ENCODE data around the gene CNNM4. TPM values are rescaled to one million over a fixed set of nuclear protein-coding genes. Genes with fewer than 3 reads are reported as not detected.

Gene CNNM4
- polyA plus RNA-seq, 5 donors, result 12.4 to 19.0 (median 15.6) TPM

DNA sequence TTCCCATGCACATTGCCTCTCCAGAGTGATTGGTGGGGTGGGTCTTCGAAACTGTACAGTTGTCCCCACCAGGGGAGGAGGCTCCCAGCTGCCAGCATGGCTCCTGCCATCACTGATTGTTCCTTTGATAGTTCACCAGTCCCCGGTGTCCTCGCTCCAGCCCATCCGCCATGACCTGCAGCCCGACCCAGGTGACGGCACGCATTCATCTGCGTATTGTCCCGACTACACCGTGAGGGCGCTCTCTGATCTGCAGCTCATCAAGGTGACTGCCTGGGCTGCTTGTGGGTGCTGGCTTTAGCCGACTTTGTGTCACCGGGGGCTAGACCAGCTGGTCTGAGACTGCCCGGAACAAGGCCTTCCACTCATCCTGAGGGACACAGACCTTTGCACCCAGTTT is 67.7 kb downstream of the CNNM4 start:
- DNase-seq, result no peak

DNA sequence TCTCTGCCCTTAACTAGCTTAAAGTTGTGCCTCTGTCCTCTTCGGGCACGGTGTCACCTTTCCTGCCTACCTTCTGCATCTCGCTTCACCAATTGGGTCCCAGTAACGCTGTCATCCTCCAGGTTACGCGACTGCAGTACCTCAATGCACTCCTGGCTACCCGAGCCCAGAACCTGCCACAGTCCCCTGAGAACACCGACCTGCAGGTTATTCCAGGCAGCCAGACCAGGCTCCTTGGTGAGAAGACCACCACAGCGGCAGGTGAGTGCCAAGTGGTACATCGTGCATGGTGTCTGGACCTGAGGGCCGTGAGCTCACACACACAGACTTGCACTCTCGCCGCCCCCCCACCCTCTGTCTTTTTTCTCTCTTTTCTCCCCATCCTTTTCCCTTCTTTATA is 68.2 kb downstream of the CNNM4 start:
- no peak for DNase-seq

DNA sequence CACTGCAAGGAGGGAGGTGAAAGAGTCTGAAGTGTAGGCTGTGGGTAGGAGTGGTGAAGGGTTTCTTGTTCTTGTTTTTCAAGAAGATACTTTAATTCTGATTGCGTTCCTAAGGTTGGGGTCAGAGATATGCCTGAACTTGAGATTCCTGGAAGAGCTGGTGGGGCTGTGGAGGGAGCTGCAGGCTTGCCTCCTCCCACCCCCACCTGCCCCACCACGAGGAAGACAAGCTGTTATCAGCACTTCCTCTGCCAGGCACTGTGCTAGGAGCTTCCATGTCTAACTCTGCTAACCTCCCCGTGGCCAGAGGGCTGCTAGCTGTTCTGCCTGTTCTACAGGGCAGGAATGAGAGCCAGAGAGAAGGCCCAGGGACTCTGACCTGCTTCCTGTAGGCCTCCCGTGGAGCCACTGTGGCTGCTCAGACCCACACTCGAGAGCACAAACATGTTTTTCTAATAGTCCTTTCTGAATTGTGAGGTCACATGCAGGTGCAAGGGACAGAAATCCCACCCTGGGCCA is 69.4 kb downstream of the CNNM4 start:
- DNase-seq, result no peak

DNA sequence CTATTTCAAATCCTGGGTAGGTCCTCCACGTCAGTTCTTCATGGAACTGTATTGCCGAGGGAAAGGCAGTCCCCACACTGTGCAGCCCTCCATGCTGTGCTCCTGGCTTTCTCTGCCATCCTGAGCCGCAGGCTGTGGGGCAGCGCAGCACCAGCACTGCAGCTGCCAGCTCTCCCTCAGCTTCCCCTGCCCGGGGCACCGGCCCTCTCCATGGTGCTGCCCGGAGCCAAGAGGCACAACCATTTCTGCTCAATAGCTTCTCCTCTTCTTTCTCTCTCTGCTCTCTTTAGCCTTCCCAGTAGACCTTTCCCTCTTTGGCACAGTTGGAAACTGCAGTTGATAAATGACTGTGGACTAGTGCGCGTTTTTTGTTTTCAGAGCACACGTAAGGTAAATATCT is 71.0 kb downstream of the CNNM4 start:
- DNase-seq, result no peak

DNA sequence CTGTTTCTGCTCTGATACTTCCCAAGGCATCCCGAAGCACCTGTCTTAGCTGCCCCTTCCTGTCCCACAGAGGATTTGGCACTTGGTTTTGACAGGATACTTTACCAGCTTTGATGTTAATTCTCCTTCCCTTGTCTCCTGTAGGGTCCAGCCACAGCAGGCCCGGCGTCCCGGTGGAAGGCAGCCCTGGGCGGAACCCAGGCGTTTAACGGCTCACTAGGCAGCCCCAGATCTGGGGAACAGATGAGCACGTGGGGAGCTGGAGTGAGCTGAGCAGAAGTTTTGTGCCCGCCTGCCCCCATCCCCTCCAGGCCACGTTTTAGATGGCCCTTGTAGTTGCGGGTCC is 71.7 kb downstream of the CNNM4 start:
- no peak for DNase-seq

DNA sequence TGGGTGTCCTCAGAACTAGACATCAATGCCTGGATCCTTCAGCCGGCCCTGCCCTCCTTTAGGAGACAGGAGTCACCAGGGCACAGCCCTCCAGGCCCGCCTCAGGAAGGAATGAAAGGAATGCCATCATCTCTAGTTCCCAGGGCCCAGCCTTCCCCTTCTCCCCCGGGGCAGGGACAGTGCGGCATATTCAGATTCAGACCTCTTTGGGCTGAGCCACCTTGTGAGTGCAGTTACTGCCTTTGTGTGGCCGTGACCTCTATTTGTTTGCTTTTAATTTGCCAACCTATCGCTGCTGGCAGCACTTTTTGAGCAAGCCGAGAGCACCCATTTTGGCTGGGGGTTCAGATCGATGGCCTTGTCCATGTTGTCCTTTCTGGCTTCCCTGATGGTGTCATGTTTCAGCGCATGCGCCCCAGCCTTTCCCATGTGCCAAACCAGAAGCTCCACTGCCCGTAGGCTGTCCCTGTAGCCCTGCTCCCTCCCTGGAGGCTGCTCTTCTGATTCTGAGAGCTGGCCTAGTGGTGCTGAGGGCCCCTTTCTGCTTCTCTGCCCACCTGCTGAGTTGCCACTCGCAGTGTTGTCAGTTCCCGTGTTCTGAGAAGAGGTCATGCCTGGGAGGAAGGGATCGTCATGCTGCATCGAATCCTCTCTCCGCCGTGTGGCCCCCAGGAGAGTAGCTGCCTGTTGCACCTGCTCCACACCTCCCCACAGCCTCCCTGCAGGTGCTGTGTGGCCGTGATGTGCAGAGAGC is 72.2 kb downstream of the CNNM4 start:
- peak; percentile 65 to 70 for DNase-seq

DNA sequence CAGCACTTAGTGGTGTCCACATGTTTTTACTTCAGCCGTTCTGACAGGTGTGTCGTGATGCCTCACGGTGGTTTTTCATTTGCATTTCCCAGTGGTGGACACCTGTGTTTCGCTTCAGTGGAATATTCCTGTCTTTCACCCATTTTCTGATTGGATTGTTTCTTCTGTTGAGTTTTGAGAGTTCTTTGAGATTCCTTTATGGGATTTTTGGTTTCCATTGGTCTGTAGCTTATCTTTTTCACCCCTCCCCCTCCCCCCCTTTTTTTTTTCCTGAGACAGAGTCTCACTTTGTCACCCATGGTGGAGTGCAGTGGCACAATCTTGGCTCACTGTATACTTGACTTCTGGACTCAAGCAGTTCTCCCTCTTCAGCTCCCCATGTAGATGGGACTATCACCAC is 75.1 kb downstream of the CNNM4 start:
- DNase-seq, result no peak

DNA sequence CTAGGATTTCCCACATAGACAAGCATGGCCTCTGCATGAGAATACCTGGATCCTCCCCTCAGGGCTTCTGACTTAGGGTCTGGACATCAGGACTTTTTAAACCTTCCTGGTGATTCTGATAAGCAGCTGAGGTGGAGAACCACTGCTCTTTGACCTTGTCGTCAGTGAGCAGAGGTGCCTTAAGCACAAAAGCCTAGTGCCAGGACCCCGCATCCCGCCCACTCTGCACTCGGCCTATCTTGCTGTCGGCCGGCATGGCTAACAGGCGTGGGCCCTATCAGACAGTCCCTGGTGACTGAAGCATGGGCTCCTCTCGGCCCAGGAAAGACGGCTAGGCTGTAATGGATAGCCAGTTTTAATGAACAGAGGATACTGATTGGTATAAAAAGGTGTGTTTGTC is 76.9 kb downstream of the CNNM4 start:
- no peak for DNase-seq

DNA sequence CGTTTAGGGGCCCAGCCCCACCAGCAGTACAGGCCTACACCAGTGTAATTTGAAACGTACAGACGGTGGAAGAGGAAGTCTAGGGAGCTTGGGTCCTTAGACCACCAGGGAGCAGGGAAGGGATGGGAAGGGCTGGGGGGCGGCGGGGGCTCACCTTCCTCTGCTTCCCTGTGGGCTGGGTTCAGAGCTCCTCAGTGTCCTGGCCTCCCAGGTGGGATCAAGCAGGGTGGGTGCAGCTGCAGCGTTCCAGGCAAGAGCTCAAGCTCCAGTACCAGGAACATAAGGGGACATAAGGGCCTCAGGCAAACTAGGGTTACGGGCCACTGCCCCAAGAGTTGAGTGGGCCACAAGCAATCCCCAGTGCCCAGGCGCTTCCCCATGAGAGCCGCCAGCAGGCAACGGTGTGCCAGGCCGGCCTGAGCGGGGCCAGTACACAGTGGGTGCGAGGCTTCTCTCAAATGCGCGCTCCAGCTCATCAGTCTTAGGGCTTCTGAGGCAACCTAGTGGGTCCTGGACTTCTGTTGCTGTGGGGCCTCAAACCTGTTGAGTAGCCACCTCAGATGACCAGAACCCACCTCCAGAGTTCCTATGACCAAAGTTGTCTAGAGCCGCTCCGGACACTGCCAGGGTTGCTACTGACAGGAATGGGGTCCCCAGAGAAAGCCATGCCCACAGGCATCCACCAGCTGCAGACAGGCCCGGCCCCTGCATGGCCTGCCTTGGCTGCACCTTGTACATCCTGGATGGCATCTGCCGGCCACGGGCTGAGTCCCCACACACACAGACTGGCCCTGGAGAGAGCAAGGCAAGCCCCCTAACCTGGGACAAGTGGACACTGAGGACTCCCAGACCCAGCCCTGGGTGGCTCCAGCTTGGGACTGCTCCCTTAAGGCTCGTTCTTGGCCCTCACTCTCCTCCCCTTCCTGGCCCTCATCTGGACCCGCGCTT is 77.9 kb downstream of the CNNM4 start:
- no peak for DNase-seq

DNA sequence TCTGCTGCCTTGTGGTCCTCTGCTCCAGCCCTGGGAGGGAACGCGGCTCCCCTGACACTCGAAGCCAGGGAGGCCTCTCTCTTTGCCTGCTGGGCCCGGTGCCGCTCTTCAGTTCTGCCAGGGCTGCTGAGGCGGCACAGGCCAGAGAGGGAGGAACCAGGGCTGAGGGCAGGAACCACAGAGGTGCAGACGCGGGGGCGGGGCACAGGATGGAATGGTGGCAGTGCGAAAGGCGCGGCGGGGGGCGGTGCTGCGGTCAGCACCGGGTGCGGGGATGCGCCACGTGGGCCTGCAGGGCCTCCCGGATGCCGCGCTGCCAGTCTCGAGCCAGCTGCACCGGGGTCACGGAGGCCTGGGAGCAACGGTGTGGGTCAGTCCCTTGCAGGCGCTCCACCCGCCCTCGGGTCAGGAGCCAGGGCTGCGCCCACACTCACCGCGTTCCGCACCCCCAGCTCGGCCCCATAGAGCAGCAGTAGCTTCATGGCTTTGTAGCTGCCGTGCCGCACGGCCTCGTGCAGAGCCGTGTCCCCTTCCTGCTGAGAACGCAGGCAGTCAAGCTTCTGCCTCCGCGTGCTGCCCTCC is 78.7 kb downstream of the CNNM4 start:
- DNase-seq, result no peak

DNA sequence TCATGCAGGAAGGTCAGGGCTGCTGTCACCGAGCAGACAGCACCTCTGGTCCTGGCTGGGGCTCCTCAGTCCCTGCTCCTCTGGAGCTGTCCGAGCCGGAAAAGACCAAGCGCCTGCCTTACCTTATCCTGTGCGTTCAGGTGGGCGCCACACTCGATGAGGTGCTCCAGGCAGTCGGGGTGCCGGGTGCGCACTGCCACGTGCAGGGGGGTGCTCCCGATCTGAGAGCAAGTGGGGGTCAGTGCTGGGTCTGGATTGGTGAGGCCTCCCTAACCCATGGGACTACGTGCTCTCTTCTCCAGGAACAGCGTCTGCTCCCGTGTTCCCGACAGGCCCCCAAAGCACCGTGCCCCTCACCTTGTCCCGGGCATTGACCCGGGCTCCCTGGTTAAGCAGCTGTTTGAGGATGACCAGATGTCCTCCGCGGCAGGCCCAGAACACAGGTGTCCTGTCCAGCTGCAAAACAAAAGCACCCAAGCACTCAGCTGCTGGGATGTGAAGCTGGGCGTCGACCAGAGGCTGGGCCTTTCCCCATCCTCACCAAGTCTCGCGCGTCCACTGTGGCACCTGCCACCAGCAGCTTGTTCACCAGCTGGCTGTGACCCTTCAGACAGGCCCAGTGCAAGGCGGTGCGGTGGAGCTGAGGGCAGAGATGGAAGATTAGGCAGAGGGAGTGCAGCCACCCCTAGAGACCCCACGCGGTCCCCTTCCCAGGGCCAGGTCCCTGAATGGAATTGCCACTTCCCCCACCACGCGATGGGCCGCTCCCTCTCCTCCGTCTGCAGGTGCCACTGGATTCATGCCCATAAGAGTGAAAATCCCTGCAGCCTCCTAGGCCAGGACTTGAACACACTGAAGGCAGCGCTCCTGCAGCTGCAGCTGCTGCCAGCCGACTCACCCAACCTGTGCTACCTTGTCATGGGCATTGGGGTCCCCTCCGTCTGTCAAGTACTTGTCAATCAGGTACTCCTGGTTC is 79.5 kb downstream of the CNNM4 start:
- no peak for DNase-seq

DNA sequence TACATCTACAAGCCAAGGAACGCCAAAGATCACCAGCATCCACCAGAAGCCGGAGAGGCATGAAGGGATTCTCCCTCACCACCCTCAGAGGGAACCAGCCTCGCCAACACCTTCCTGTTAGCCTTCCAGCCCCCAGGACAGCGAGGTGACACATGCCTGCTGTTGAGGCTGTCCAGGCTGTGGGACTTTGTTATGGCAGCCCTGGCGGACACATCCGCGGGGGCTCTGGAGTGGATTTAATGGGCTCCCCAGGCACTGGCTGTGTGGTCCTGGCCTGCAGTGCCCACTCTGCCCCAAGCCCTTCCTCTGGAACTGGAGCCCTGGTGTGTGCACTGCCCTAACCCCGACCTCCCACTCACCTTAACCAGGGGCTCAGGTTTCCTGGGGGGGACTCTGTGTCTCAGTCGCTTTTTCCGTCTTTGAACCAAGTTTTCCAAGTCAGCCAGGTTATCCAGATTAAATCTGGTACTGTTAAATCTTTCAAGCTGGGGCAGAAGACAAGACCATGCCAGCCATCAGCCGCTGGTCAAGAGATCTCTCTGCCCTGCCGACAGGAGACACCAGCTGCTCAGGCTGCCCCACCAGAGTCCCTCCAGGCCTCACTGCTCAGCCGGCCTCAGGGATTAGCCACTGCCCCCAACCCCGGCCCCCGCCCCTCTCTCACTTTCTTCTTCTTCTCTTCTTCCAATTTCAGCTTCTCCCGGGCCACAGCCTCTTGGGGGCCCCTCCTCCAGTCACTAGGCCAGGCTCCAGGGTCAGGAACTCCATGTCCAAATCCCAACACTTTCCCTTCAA is 81.2 kb downstream of the CNNM4 start:
- no peak for DNase-seq

DNA sequence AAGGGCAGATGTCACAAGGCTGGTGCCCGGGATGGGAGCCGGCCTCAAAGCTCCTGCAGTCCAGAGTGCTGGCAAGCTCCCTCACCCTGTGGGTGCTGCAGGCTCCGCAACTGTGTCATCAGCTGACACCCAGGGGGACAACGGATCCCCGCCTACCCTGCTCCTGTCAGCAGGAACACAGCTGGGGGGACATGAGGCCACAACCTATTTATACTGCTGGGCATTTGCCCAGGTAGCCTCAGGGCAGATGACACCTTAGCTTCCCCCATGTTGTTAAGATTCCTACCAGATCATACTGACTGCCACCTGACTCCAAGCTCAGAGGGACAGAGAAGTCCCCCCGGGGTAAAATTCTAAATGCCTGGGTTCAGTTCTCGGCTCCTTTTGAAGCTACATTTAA is 81.9 kb downstream of the CNNM4 start:
- no peak for DNase-seq

DNA sequence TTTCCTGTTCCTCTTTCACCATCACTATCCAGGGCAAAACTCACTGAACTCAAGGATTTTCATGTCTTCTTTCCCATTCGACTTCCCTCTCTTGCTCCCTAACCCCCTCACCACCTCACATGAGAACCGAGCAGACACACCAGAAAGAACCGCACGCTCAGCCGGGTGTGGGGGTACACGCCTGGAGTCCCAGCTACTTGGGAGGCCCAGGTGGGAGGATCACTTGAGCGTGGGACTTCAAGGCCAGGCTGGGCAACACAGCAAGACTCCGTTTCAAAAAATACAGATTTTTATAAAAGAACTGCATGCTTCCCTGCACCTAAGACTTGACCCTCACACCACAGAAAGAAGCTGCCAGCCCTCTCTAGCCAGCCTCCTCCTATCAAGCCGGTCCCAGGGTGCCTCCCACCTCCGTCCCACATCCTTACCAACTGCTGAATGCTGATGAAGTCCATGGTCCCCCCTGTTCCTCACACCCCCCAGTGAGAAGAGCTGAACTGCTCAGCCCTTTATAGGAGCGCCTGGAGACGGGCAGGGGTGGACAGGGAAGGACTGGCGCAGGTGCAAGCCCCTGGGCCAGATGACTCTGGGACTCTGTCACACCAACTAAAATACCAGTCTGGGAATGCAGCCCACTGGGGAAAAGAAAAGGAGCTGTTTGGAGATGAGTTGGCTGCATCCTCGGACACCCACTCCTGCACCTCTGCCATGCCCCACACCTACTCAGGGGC is 83.0 kb downstream of the CNNM4 start, which contains the start of gene ANKRD23:
Gene ANKRD23 (minus strand): TSS at position 484 of the 731 bp plus-strand sequence. CDS start 29 bp downstream, at position 455.
- no peak for DNase-seq

DNA sequence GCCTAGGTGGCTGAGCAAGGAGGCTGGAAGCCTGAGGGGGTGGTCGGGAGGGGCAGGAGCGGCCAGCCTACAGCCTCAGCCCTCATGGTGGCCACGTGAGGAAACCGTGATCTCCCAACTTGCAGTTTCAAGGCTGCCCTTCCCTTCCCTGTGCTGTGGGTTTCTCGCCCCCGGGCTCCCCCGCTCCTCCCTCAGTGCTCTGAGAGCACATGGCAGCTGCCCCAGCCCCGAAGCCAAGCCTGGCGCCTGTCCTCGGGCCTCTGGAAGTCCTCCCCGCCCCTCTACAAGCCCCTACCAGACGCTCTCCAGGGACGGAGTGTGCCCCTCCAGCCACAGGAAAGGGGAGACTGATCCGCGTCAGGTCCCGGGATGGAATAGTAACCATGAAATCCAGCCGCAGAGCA is 83.7 kb downstream of the CNNM4 start:
- no peak for DNase-seq

DNA sequence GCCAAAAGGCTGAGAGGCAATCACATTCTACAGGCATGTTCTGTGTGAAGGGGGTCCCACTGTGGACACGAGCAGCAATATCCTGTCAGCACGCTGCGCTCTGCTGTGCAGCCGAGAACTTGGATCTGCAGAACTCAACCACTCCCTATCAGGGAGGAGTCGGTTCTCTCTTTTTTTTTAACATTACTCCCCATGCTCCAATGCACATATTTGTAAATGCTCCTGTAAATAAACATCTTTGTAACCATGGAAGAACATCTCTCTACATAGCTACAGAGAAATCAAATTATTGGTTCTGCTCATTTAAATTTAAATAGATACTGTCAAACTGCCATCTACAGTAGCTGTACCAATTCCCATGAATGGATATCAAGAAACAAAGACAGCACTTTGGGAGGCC is 86.1 kb downstream of the CNNM4 start:
- no peak for DNase-seq

DNA sequence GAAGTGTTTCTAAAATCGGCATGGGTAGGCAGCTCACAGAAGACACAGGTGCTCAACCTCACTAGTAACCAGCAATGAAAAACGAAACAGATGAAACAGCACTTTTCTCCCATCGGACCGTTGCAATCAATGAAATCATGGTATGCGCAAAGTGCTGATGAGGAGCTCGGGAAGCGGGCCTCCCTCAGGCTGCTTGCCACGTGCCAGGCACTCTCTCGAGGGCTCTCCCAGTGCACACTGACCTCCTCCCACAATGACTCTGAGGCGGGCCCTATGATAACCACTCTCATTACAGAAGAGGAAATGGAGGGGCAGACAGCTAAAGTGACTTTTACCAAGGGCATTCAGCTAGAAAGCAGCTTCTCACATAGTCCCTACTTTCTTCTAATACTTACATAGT is 86.9 kb downstream of the CNNM4 start:
- no peak for DNase-seq

DNA sequence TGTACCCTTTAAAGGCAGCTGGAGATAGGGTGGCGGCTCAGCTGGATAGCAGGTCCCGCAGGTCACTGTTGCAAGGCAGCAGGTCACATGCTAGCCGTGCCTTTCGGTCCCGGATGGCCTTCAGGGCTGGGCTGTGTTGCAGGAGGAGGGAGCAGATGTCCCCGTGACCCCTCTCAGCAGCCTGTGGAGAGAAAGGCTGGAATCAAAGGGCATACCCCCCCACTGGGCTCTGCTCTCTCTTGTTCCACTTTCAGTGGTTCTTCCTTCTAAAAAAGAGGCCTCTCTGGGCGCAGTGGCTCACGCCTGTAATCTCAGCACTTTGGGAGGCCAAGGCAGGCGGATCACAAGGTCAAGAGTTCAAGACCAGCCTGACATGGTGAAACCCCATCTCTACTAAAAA is 87.6 kb downstream of the CNNM4 start:
- DNase-seq, result no peak

DNA sequence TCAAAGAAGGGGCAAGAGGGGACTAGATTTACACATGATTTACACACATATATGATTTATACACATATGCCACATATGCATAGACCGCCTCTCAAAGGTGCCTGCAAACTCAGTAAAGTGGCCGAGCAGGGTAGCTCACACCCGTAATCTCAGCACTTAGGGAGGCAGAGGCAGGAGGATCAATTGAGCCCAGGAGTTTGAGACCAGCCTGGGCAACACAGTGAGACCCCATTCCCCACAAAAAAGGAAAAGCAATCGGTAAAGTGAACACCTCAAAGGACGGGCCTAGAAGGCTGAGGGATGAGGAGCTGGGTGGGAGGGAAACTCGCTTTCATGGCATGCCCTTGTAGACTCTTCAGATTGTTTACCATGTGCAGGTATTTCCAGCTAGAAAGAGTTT is 92.0 kb downstream of the CNNM4 start:
- no peak for DNase-seq

DNA sequence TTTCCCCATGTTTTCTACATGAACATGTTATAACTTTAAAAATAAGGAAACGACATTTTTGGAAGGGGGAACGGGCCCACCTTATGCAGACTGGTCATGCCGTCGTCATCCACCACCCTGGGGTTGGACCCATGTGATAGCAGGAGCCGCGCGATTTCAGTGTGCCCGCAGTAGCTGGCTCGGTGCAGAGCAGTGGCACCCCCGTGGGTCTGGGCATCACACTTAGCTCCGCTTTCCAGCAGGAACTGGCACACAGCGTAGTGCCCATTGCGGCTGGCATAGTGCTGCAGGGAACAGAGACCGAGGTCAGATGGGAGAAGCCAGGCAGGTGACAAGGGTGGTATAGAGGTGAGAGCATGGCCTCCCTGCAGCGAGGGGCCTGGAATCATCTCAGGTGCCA is 92.6 kb downstream of the CNNM4 start:
- DNase-seq, result no peak
